Measurements from ENCODE around the gene RICTOR.
"Not testable (repeated sequence)": the region's sequence is repeated elsewhere in the genome, so short reads cannot be mapped to it uniquely, and the experiment has no call there.

The RICTOR gene

GRCh38 chr5:39014561-39014960 is 59.6 kb downstream of the RICTOR start:
- no peak overlapping the region for H3K23ac ChIP-seq (ENCODE audit: low read length in 2 of 2)
- DNase-seq: peak; percentile 84
- H3K18ac ChIP-seq (ENCODE audit: low read depth in 1 of 2, low read length in 2 of 2): no peak overlapping the region
- H2BK5ac ChIP-seq (ENCODE audit: low read depth, low read length, poor library complexity, severe bottlenecking): no peak overlapping the region
- peaks cover 4% of the 10 kb centered on the region for H3K9me3 ChIP-seq (ENCODE audit: control insufficient read depth, low read length)
- H4K91ac ChIP-seq (ENCODE audit: low read length): no peak overlapping the region
- no peak overlapping the region for H4K8ac ChIP-seq (ENCODE audit: low read length)
- no peaks in the 10 kb centered on the region for H3K4me1 ChIP-seq (ENCODE audit: control insufficient read depth, insufficient read depth, low read depth, low read length)
- peak overlapping the region; percentile 92 for H3K9ac ChIP-seq (ENCODE audit: low read length)
- no peak overlapping the region for H3K27ac ChIP-seq (ENCODE audit: low read length, poor library complexity, severe bottlenecking)
- H2BK120ac ChIP-seq (ENCODE audit: low read depth, low read length): no peak overlapping the region
- H3K79me1 ChIP-seq (replicated peaks; ENCODE audit: low read length, poor library complexity, severe bottlenecking): peaks cover 19% of the 10 kb centered on the region
- H3K4ac ChIP-seq (ENCODE audit: low read depth in 1 of 2, low read length in 2 of 2): no peak overlapping the region
- no peak overlapping the region for H3K14ac ChIP-seq (ENCODE audit: low read length in 2 of 2)
- WGBS: 8% methylated on average over 1 of the region's 2 CpGs
- no peak overlapping the region for H3K4me2 ChIP-seq (ENCODE audit: low read length, poor library complexity, severe bottlenecking)
- no peak overlapping the region for H2AK5ac ChIP-seq (ENCODE audit: low read length, severe bottlenecking)
- no peak overlapping the region for H2BK12ac ChIP-seq (ENCODE audit: low read length in 2 of 2)
- H3K36me3 ChIP-seq (ENCODE audit: control insufficient read depth in 1 of 2, insufficient read depth in 2 of 2, low read depth in 1 of 2, low read length in 2 of 2): peaks cover 8 to 46% of the 10 kb centered on the region in 2 experiments
- H3K27me3 ChIP-seq (ENCODE audit: control insufficient read depth in 1 of 2, insufficient read depth in 1 of 2, low read length in 2 of 2): no peaks in the 10 kb centered on the region
- no peak overlapping the region for H2BK15ac ChIP-seq (ENCODE audit: low read depth, poor library complexity, severe bottlenecking)
- no peak overlapping the region for H3K4me3 ChIP-seq (ENCODE audit: insufficient read depth in 1 of 2, low read depth in 1 of 2, low read length in 2 of 2)
- no peak overlapping the region for H2AFZ ChIP-seq (ENCODE audit: low read depth, low read length)

- Histone ChIP-seq H3K9ac (ENCODE audit: low read length) (peak overlapping the region; percentile 92), H3K4me1 (ENCODE audit: control insufficient read depth, insufficient read depth, low read depth, low read length) (no peaks in the 10 kb centered on the region), H4K91ac (ENCODE audit: low read length) (no peak overlapping the region), H2BK12ac (ENCODE audit: low read length in 2 of 2) (no peak overlapping the region), H3K4me2 (ENCODE audit: low read length, poor library complexity, severe bottlenecking) (no peak overlapping the region), H2BK15ac (ENCODE audit: low read depth, poor library complexity, severe bottlenecking) (no peak overlapping the region), H2AFZ (ENCODE audit: low read depth, low read length) (no peak overlapping the region), H3K4ac (ENCODE audit: low read depth in 1 of 2, low read length in 2 of 2) (no peak overlapping the region), H2BK120ac (ENCODE audit: low read depth, low read length) (no peak overlapping the region), H2AK5ac (ENCODE audit: low read length, severe bottlenecking) (no peak overlapping the region), H3K4me3 (ENCODE audit: insufficient read depth in 1 of 2, low read depth in 1 of 2, low read length in 2 of 2) (no peak overlapping the region), H3K27me3 (ENCODE audit: control insufficient read depth in 1 of 2, insufficient read depth in 1 of 2, low read length in 2 of 2) (no peaks in the 10 kb centered on the region), H3K36me3 (ENCODE audit: control insufficient read depth in 1 of 2, insufficient read depth in 2 of 2, low read depth in 1 of 2, low read length in 2 of 2) (peaks cover 8 to 40% of the 10 kb centered on the region in 2 experiments), H3K9me3 (ENCODE audit: control insufficient read depth, low read length) (peaks cover 4% of the 10 kb centered on the region), H3K27ac (ENCODE audit: low read length, poor library complexity, severe bottlenecking) (peak overlapping the region; percentile 31), H3K14ac (ENCODE audit: low read length in 2 of 2) (no peak overlapping the region), H3K18ac (ENCODE audit: low read depth in 1 of 2, low read length in 2 of 2) (no peak overlapping the region), H2BK5ac (ENCODE audit: low read depth, low read length, poor library complexity, severe bottlenecking) (no peak overlapping the region), H4K8ac (ENCODE audit: low read length) (no peak overlapping the region), H3K79me1 (replicated peaks; ENCODE audit: low read length, poor library complexity, severe bottlenecking) (peaks cover 18% of the 10 kb centered on the region), H3K23ac (ENCODE audit: low read length in 2 of 2) (no peak overlapping the region)
- DNase-seq: peak; percentile 48
- WGBS: no CpG with 5 or more reads among the region's 2 CpGs
These were observed 60.3 kb downstream of the RICTOR start for GRCh38 chr5:39013938-39014337.

GRCh38 chr5:39010958-39011357 is 63.2 kb downstream of the RICTOR start:
- H3K9ac ChIP-seq (ENCODE audit: low read length); H4K8ac ChIP-seq (ENCODE audit: low read length); H3K18ac ChIP-seq (ENCODE audit: low read depth in 1 of 2, low read length in 2 of 2); H3K4me2 ChIP-seq (ENCODE audit: low read length, poor library complexity, severe bottlenecking); H2BK120ac ChIP-seq (ENCODE audit: low read depth, low read length); H3K27me3 ChIP-seq (ENCODE audit: control insufficient read depth in 1 of 2, insufficient read depth in 1 of 2, low read length in 2 of 2); H3K14ac ChIP-seq (ENCODE audit: low read length in 2 of 2); H3K4me1 ChIP-seq (ENCODE audit: control insufficient read depth, insufficient read depth, low read depth, low read length); H3K4ac ChIP-seq (ENCODE audit: low read depth in 1 of 2, low read length in 2 of 2); H2BK15ac ChIP-seq (ENCODE audit: low read depth, poor library complexity, severe bottlenecking); H2BK12ac ChIP-seq (ENCODE audit: low read length in 2 of 2); DNase-seq; H2BK5ac ChIP-seq (ENCODE audit: low read depth, low read length, poor library complexity, severe bottlenecking); H3K4me3 ChIP-seq (ENCODE audit: insufficient read depth in 1 of 2, low read depth in 1 of 2, low read length in 2 of 2); H2AFZ ChIP-seq (ENCODE audit: low read depth, low read length); H3K23ac ChIP-seq (ENCODE audit: low read length in 2 of 2); H3K27ac ChIP-seq (ENCODE audit: low read length, poor library complexity, severe bottlenecking); H4K91ac ChIP-seq (ENCODE audit: low read length); H2AK5ac ChIP-seq (ENCODE audit: low read length, severe bottlenecking); H3K9me3 ChIP-seq (ENCODE audit: control insufficient read depth, low read length): not testable (repeated sequence)
- Histone ChIP-seq H3K79me1 (replicated peaks; ENCODE audit: low read length, poor library complexity, severe bottlenecking) (peaks cover 17% of the 10 kb centered on the region), H3K36me3 (ENCODE audit: control insufficient read depth in 1 of 2, insufficient read depth in 2 of 2, low read depth in 1 of 2, low read length in 2 of 2) (peaks cover 8 to 30% of the 10 kb centered on the region in 2 experiments)
- WGBS: 100% methylated on average over 2 of the region's 2 CpGs

GRCh38 chr5:39009981-39010380 is 64.2 kb downstream of the RICTOR start:
- Histone ChIP-seq H2BK12ac (ENCODE audit: low read length in 2 of 2) (no peak overlapping the region), H3K23ac (ENCODE audit: low read length in 2 of 2) (no peak overlapping the region), H3K4ac (ENCODE audit: low read depth in 1 of 2, low read length in 2 of 2) (no peak overlapping the region), H3K4me1 (ENCODE audit: control insufficient read depth, insufficient read depth, low read depth, low read length) (no peaks in the 10 kb centered on the region), H3K27ac (ENCODE audit: low read length, poor library complexity, severe bottlenecking) (no peak overlapping the region), H2AFZ (ENCODE audit: low read depth, low read length) (no peak overlapping the region), H3K79me1 (replicated peaks; ENCODE audit: low read length, poor library complexity, severe bottlenecking) (peaks cover 17% of the 10 kb centered on the region), H4K91ac (ENCODE audit: low read length) (no peak overlapping the region), H3K4me3 (ENCODE audit: insufficient read depth in 1 of 2, low read depth in 1 of 2, low read length in 2 of 2) (no peak overlapping the region), H2BK5ac (ENCODE audit: low read depth, low read length, poor library complexity, severe bottlenecking) (no peak overlapping the region), H3K4me2 (ENCODE audit: low read length, poor library complexity, severe bottlenecking) (no peak overlapping the region), H2BK15ac (ENCODE audit: low read depth, poor library complexity, severe bottlenecking) (no peak overlapping the region), H2AK5ac (ENCODE audit: low read length, severe bottlenecking) (no peak overlapping the region), H3K14ac (ENCODE audit: low read length in 2 of 2) (no peak overlapping the region), H3K36me3 (ENCODE audit: control insufficient read depth in 1 of 2, insufficient read depth in 2 of 2, low read depth in 1 of 2, low read length in 2 of 2) (peaks cover 8 to 30% of the 10 kb centered on the region in 2 experiments), H2BK120ac (ENCODE audit: low read depth, low read length) (no peak overlapping the region), H3K18ac (ENCODE audit: low read depth in 1 of 2, low read length in 2 of 2) (no peak overlapping the region), H3K9ac (ENCODE audit: low read length) (no peak overlapping the region), H3K27me3 (ENCODE audit: control insufficient read depth in 1 of 2, insufficient read depth in 1 of 2, low read length in 2 of 2) (no peaks in the 10 kb centered on the region), H3K9me3 (ENCODE audit: control insufficient read depth, low read length) (peaks cover 4% of the 10 kb centered on the region), H4K8ac (ENCODE audit: low read length) (no peak overlapping the region)
- WGBS: 89% methylated on average over 4 of the region's 4 CpGs
- DNase-seq: no peak
